ENCODE measurements around the gene OR52L1. TPM values are rescaled to one million over a fixed set of nuclear protein-coding genes. Genes with fewer than 3 reads are reported as not detected.

The OR52L1 gene
- total RNA-seq (2014; rRNA removed; shearing (Covaris generic)) (not detected in 2 replicates), total RNA-seq (2022) (not detected in 2 replicates), Bru-seq, nascent RNA (not detected), BruChase-seq, experiment 1, labeled RNA remaining after a 6-hour chase (not detected), BruChase-seq, experiment 2, labeled RNA remaining after a 2-hour chase (not detected)
- long read RNA-seq: 0 reads

DNA sequence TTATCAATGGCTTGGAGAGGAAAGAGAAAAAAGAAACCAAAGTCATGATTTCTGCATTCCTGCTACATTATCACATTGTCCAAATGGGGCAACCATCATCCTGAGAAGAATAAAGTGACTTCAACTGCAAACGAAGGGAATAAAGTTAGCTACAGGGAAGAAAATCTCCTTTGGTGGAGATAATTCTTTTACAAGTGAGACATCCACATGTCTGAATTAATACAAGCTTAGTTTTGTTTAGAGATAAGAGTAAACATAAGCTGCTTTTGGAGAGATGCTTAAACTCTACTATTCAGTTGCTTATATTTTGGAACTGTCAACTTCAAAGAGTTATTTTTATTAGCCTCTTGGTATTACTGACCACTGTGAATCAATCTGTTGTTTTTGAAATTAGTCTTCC is at the start of gene OR52L1:
OR52L1 (minus strand) TSS at position 101 of the 400 bp plus-strand sequence; CDS start at position 46, 55 bp downstream.
- intact Hi-C loops (cut with micrococcal nuclease; ENCODE audit: unreplicated experiment): no loop called here
- no peaks in the 10 kb centered on the region for H3K4me1 ChIP-seq (ENCODE audit: insufficient read depth, low read length, poor library complexity, severe bottlenecking)
- TF ChIP-seq, protein P1, sequence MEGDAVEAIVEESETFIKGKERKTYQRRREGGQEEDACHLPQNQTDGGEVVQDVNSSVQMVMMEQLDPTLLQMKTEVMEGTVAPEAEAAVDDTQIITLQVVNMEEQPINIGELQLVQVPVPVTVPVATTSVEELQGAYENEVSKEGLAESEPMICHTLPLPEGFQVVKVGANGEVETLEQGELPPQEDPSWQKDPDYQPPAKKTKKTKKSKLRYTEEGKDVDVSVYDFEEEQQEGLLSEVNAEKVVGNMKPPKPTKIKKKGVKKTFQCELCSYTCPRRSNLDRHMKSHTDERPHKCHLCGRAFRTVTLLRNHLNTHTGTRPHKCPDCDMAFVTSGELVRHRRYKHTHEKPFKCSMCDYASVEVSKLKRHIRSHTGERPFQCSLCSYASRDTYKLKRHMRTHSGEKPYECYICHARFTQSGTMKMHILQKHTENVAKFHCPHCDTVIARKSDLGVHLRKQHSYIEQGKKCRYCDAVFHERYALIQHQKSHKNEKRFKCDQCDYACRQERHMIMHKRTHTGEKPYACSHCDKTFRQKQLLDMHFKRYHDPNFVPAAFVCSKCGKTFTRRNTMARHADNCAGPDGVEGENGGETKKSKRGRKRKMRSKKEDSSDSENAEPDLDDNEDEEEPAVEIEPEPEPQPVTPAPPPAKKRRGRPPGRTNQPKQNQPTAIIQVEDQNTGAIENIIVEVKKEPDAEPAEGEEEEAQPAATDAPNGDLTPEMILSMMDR (conservative IDR thresholded peaks at IDR 0.05; ENCODE audit: low read length): no peak
- TF ChIP-seq EZH2phosphoT487 (IDR thresholded peaks at IDR 0.05; ENCODE audit: borderline replicate concordance, low read depth, low read length): no peak
- no peaks in the 10 kb centered on the region for H3K36me3 ChIP-seq (ENCODE audit: insufficient read depth, low read length)
- POLR2A ChIA-PET: no interaction called here
- H3K4me3 ChIP-seq (ENCODE audit: low read depth, low read length, poor library complexity, severe bottlenecking): no peak within 1 kb of the TSS
- no peak for DNase-seq (ENCODE audit: low spot score)
- H3K9me3 ChIP-seq (ENCODE audit: low read length): no peaks in the 10 kb centered on the region
- BruUV-seq (replicated peaks): no TSS peak
- H3K9me2 ChIP-seq (ENCODE audit: insufficient read depth, low read length): no peaks in the 10 kb centered on the region
- H4K20me1 ChIP-seq (ENCODE audit: insufficient read depth, low read length): no peaks in the 10 kb centered on the region
- H3K27ac ChIP-seq (ENCODE audit: low read depth, low read length, poor library complexity, severe bottlenecking): no peak within 1 kb of the TSS
- CTCF ChIA-PET (ENCODE audit: unreplicated experiment): no interaction called here
- H2AFZ ChIP-seq (ENCODE audit: low read length): no peak within 1 kb of the TSS
- H3K4me2 ChIP-seq (ENCODE audit: low read length): no peak within 1 kb of the TSS
- H3K79me2 ChIP-seq (ENCODE audit: insufficient read depth, low read depth, low read length): no peaks in the 10 kb centered on the region

DNA sequence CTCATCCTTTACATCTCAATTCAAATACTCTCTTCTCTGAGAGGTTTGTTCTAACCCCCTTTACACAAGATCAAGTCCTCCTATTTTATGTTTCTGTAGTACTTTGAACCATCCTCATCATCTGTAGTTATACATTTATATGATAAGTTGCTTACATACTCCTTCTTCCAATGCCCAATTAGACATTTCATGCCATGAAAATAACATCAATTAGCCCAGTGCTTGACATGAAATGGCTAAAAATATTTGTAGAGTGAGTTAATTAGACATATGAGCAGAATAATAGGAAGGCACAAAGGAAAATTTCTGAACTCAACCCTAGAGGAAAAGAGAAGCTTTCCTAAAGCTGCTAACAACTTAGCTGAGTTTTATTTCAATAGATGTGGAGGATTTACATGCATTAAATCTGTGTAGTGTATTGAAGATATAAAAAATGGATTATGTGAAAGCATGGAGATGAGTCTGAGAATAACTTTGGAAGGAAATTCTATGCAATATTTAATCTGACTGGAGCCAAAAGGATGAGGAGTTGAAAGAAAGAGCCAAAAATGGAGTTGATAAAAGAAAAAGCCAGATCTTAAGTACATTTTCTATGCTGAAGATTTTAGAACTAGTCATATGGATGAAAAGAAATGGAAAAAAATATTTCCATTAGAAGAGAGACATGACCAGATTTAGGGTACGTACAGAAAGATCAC is 44.1 kb upstream of the OR52L1 start, which contains the start of gene OR56A1:
OR56A1 (minus strand) TSS at position 51 of the 698 bp plus-strand sequence. CDS start 3,066 bp downstream, outside the sequence.
- H2AFZ ChIP-seq (ENCODE audit: low read length): no peak within 1 kb of the TSS
- no TSS peak for BruUV-seq (replicated peaks)
- H3K4me1 ChIP-seq (ENCODE audit: insufficient read depth, low read length, poor library complexity, severe bottlenecking): no peaks in the 10 kb centered on the region
- TF ChIP-seq EZH2phosphoT487 (IDR thresholded peaks at IDR 0.05; ENCODE audit: borderline replicate concordance, low read depth, low read length): no peak
- TF ChIP-seq, protein P1 (conservative IDR thresholded peaks at IDR 0.05; ENCODE audit: low read length): no peak
- H3K36me3 ChIP-seq (ENCODE audit: insufficient read depth, low read length): no peaks in the 10 kb centered on the region
- H3K79me2 ChIP-seq (ENCODE audit: insufficient read depth, low read depth, low read length): no peaks in the 10 kb centered on the region
- H3K9me3 ChIP-seq (ENCODE audit: low read length): no peaks in the 10 kb centered on the region
- no peaks in the 10 kb centered on the region for H4K20me1 ChIP-seq (ENCODE audit: insufficient read depth, low read length)
- H3K4me3 ChIP-seq (ENCODE audit: low read depth, low read length, poor library complexity, severe bottlenecking): no peak within 1 kb of the TSS
- no peak within 1 kb of the TSS for H3K27ac ChIP-seq (ENCODE audit: low read depth, low read length, poor library complexity, severe bottlenecking)
- DNase-seq (ENCODE audit: low spot score): no peak
- no peak within 1 kb of the TSS for H3K4me2 ChIP-seq (ENCODE audit: low read length)
- intact Hi-C loops (cut with micrococcal nuclease; ENCODE audit: unreplicated experiment): no loop called here
- POLR2A ChIA-PET: interaction anchor here (0.7 kb wide), 2 partner anchors 104 to 147 kb away, joined by 3 read pairs; no protein-coding TSS in a partner anchor
- no peaks in the 10 kb centered on the region for H3K9me2 ChIP-seq (ENCODE audit: insufficient read depth, low read length)
- CTCF ChIA-PET (ENCODE audit: unreplicated experiment): no interaction called here

DNA sequence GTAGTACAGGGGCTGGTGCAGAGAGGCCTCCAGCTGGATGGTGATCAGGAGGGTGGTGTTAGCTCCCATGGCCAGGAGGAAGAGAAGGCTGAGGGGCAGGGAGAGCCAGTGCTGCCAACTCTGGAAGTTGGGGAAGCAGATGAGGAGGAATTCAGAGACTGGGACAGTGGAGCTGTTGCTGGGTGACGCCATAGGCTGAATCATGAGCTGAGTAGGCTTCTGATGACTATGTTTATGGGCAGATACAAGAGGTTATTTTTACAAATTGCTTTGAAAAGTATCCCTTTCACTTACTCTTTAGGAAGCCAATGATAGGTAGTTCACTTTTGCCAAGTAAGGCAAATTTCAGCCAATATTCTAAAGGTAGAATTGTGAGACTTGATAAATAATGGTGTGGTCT is 40.7 kb upstream of the OR52L1 start:
- no TSS peak for BruUV-seq (replicated peaks)
- Histone ChIP-seq H3K4me1 (ENCODE audit: insufficient read depth, low read length, poor library complexity, severe bottlenecking) (no peaks in the 10 kb centered on the region), H4K20me1 (ENCODE audit: insufficient read depth, low read length) (no peaks in the 10 kb centered on the region), H3K36me3 (ENCODE audit: insufficient read depth, low read length) (no peaks in the 10 kb centered on the region), H3K79me2 (ENCODE audit: insufficient read depth, low read depth, low read length) (no peaks in the 10 kb centered on the region), H3K9me2 (ENCODE audit: insufficient read depth, low read length) (no peaks in the 10 kb centered on the region), H2AFZ (ENCODE audit: low read length) (no peak overlapping the region), H3K27ac (ENCODE audit: low read depth, low read length, poor library complexity, severe bottlenecking) (no peak overlapping the region), H3K9me3 (ENCODE audit: low read length) (no peaks in the 10 kb centered on the region), H3K4me3 (ENCODE audit: low read depth, low read length, poor library complexity, severe bottlenecking) (no peak overlapping the region), H3K4me2 (ENCODE audit: low read length) (no peak overlapping the region)
- DNase-seq (ENCODE audit: low spot score): no peak
- TF ChIP-seq EZH2phosphoT487 (IDR thresholded peaks at IDR 0.05; ENCODE audit: borderline replicate concordance, low read depth, low read length): no peak
- TF ChIP-seq, protein P1 (conservative IDR thresholded peaks at IDR 0.05; ENCODE audit: low read length): no peak
- POLR2A ChIA-PET: no interaction called here
- CTCF ChIA-PET (ENCODE audit: unreplicated experiment): no interaction called here
- intact Hi-C loops (cut with micrococcal nuclease; ENCODE audit: unreplicated experiment): no loop called here

Data from OCI-LY7 (cell line).